GM18502 (cell line): ENCODE data around the gene TEC.
A peak's percentile ranks its signal among the peaks of the same experiment; 100 is the strongest.

ENCODE experiments used
- ATAC-seq: cut with Tn5 transposase; IDR thresholded peaks from one replicate; pipeline ENCODE4 v1.9.1; 2021; ENCODE audit warnings: mild to moderate bottlenecking; ENCODE audit not compliant: unreplicated experiment, poor library complexity

Gene TEC

DNA sequence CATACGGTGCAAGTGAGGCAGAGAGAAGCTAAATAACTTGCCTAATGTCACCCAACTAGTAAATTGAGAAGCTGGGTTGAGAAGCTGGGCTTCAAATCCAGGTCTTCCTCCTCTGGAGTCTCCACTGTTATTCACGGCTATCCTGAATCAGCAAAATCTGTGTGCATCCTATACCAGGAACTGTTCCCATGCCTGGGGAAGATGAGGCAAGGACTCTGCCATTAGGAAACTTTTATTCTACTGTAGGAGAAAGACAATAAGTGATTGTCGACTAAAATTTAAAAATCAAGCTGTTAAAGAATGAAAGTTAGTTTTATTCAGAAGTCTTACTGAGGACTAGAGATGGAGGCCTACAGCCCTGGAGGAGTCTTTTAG is 872 bp upstream of the TEC start:
- no peak for ATAC-seq

GRCh38 chr4:48269861-48270522 is 354 bp upstream of the TEC start:
- ATAC-seq = peak; percentile 79

DNA sequence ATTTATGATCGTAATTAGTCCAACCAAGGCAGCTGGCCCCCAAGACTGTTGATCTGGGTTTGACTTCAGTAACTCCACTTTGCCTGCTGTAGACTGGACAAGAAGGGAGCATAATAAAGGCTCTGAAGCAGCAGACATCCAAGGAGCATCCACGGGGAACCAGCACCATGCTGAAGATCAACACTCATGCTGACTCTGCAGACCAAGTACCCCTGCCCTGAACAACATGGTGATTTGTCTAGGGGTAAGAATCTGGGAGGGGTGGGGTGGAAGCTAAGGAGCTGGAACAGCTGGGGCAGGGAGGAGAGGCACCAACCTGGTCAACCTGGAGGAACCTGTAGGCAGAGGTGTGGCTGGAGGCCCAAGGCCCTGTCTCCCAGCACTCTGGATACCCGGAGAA is 2.1 kb downstream of the TEC start:
- no peak for ATAC-seq

GRCh38 chr4:48266781-48267180 is 2.9 kb downstream of the TEC start:
- no peak for ATAC-seq

- ATAC-seq = no peak
These were observed 6.7 kb downstream of the TEC start for GRCh38 chr4:48262926-48263325.

GRCh38 chr4:48262484-48262883 is 7.2 kb downstream of the TEC start:
- ATAC-seq = no peak

DNA sequence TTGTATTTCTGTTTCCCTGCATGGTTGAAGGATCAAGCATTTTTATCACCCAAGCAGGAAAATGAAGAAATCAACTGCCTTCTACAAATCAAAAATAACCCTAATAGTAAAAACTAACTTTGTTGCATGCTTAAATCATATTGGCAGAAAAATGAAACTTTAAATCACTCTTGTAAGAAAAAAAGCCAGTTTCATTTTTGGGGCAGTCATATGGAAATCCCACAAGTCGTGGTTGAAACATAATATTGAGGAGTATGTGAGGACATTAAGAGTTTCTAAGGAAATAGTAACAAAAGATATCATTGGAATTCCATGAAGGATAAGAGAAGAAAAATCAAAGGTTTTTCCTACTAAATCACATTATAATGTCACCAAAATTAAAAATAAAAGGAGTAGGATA is 8.4 kb downstream of the TEC start:
- no peak for ATAC-seq

GRCh38 chr4:48259748-48260147 is 9.9 kb downstream of the TEC start:
- no peak for ATAC-seq

DNA sequence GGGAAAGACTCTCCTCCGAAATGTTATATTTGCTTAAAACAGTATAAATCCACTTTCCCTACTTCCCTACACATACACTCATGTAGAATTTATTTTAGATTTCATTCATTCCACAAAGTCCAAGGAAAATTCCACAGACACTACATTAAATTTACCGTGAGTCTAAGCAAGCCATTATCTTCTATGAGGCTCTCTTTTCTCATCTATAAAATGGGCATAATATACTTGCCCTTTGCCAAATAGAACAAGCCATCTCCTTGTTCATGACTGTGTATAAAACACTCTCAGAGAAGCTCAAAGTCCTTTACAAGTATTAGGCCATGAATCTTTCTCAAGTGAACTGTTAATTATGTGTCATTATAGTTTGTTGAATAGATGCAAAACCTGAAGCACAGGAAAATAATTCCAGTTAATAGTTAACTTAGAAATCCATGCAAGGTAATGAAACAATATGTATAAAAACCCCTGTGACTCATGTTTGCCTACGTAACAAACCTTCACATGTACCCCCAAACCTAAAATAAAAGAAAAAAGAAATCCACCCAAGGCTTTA is 10.7 kb downstream of the TEC start:
- no peak for ATAC-seq

GRCh38 chr4:48255959-48256342 is 13.7 kb downstream of the TEC start:
- ATAC-seq = no peak

DNA sequence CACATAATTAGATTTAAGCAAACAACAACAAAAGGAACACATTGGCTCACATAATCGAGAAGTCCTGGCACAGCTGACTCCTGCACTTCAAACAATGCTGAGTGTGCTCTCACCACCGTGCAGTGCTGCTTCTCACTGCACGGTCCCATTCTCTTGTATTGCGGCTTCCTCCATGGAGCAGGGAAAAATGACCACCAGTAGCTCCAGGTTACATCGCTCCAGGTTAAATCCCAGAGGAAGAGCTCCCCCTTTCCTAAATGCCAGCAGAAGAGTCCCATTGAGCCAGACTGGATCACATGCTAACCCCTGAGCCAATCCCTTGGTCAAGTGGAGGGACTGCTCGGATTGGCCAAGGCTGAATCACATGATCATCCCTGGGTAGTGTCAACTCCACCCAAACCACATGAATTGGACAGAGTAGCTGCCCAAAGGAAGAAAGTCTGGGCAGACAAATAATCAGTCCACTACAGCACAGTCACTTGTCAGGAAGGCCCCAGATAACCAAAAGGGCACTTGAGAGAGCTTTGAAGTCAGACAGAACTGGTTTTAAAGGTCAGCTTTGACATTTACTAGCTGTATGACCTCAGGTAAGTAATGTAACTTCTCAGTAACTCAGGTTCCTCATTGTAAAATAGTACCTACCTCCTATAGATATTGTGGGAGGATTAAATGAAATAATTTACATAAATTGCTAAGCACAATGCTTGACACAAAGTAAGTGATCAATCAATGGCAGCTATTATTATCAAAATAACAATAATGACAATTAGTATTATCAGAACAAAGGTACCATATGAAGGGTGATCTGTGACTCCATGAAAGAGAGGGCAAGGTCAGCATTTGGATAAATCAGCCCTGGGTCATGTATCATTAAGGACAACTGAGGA is 14.3 kb downstream of the TEC start:
- ATAC-seq = no peak

GRCh38 chr4:48254381-48255071 is 15.1 kb downstream of the TEC start:
- no peak for ATAC-seq

DNA sequence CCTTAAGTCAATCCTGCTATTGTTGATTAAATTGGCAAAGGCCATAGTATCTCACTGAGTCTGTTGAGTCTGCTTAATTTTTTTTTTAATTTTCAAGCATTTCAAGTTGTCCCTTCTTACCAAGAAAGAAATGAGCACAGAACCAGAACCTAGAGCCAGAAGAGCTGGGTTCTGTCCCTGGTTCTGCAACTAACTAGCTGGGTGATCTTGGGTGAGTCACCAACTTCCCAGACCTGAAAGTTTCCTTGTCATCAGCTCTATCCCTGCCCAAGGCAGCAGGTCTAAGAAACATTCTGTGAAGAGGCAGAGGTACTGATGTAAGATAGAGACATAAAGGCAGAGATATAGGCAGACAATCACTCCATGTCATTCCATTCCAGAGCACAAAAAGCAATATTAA is 17.3 kb downstream of the TEC start:
- no peak for ATAC-seq

DNA sequence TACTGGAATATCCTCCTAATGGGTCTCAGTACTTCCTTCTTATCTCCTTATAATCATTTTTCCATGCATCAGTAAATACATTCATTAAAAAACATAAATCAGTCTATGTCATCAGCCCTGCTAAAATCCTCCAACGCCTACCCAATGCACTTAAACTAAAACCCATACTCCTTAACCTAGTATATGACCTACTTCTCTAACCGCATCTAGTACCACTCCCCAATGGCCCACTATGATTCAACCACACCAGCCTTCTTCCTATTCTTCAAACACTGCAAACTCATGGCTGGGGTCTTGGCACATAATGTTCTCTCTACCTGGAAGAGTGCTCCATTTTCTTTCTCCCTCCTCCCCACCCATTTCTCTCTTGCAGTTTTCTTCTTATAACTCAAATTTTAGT is 18.7 kb downstream of the TEC start:
- no peak for ATAC-seq

- no peak for ATAC-seq
These were observed 19.3 kb downstream of the TEC start for GRCh38 chr4:48250343-48250742.

- no peak for ATAC-seq
These were observed 20.3 kb downstream of the TEC start for GRCh38 chr4:48249378-48249777.

DNA sequence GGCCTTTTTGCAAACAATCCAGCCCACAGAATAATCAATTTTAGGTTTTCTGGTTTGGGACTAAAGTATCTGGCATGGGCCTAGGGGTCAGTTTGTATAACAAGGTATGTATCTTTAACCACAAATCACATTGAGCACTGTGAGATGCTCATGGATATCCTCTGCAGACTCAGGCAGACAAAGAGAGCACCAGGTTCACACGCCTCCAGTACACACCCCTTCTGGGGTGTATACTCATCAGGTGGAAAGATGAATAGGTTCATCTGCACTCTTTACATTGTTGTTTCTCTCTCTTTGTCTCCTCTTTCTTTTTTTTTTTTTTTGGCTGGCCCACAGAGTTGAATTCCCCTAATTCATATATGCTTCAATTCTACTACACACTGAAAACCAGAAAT is 21.1 kb downstream of the TEC start:
- no peak for ATAC-seq

DNA sequence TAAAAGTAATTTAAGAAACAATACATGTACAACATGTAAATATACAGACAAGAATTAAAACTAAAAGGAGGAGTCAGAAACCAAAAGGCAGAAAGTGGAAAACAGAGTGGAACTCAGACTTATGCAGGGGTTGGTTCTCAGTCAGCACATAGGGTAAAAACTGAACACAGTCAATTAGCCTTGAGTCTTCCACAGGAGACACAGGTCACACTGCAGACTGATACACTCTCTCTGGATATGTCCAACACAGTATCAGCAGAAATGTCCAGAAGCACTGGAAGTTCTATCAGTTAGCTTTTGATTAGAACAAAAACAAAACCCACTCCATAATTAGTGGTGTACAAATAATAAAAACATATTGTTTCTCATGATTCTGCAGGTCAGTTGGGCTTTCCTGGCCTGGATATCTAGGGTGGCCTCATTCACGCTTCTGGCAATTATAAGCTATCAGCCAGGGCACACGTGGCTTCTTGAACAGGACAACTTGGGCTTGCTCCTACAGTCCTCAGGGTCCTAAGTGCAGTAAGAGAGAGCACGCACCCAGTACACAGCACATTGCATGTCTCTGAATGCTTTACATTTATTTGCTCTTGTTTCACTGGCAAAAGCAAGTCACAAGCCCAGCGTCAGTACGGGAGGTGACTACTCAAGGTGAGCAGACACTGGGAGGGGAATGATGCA is 21.6 kb downstream of the TEC start:
- peak; percentile 58 for ATAC-seq

- peak; percentile 66 for ATAC-seq
These were observed 22.3 kb downstream of the TEC start for GRCh38 chr4:48247142-48247877.

GRCh38 chr4:48244665-48245064 is 25.0 kb downstream of the TEC start:
- no peak for ATAC-seq
